GM23338 (cell line): ENCODE measurements around the gene MRPL38. TPM values are rescaled to one million over a fixed set of nuclear protein-coding genes. Genes with fewer than 3 reads are reported as not detected.

Experiments
- ATAC-seq: fragments of 200-7000 bp; cut with Tn5 transposase; 3 replicates; pipeline ENCODE4 v1.9.1; 2020
- DNase-seq: peaks from one replicate; pipeline ENCODE4 v3.0.0-alpha.2; 2015; ENCODE audit warnings: low spot score
- H2AFZ ChIP-seq: fragments of 200-600 bp; sonication (generic); 2 replicates; pipeline ENCODE4 v1.8.0; 2016; ENCODE audit warnings: antibody characterized with exemption, mild to moderate bottlenecking, moderate library complexity
- H3F3A ChIP-seq: fragments of 200-600 bp; sonication (generic); replicated peaks from 2 replicates; pipeline ENCODE4 v1.8.0; 2017; ENCODE audit warnings: antibody characterized with exemption, mixed run types, low read depth
- H3K27ac ChIP-seq: fragments of 200-600 bp; sonication (generic); 2 replicates; pipeline ENCODE4 v1.6.1; 2016; ENCODE audit warnings: low read depth
- H3K27me3 ChIP-seq: fragments of 200-600 bp; sonication (generic); 2 replicates; pipeline ENCODE4 v1.8.0; 2016; ENCODE audit warnings: mild to moderate bottlenecking, mixed run types, moderate library complexity; ENCODE audit not compliant: insufficient read depth
- H3K36me3 ChIP-seq: fragments of 200-600 bp; sonication (generic); 2 replicates; pipeline ENCODE4 v1.8.0; 2016; ENCODE audit warnings: mild to moderate bottlenecking; ENCODE audit not compliant: insufficient read depth
- H3K4me1 ChIP-seq: fragments of 200-600 bp; sonication (generic); 2 replicates; pipeline ENCODE4 v1.8.0; 2016; ENCODE audit warnings: mild to moderate bottlenecking, moderate library complexity; ENCODE audit not compliant: insufficient read depth
- H3K4me2 ChIP-seq: fragments of 200-600 bp; sonication (generic); 2 replicates; pipeline ENCODE4 v1.7.1; 2017; ENCODE audit warnings: mixed run types
- H3K4me3 ChIP-seq: fragments of 200-600 bp; sonication (generic); 2 replicates; pipeline ENCODE4 v1.6.1; 2016; ENCODE audit warnings: mixed run types
- H3K79me2 ChIP-seq: fragments of 200-600 bp; sonication (generic); replicated peaks from 2 replicates; pipeline ENCODE4 v1.8.0; 2017; ENCODE audit warnings: mild to moderate bottlenecking; ENCODE audit not compliant: insufficient read depth
- H3K9me2 ChIP-seq: fragments of 200-600 bp; sonication (generic); 2 replicates; pipeline ENCODE4 v1.8.0; 2017; ENCODE audit not compliant: insufficient read depth
- H4K20me1 ChIP-seq: fragments of 200-600 bp; sonication (generic); replicated peaks from 2 replicates; pipeline ENCODE4 v1.8.0; 2017; ENCODE audit warnings: mild to moderate bottlenecking; ENCODE audit not compliant: insufficient read depth
- H3K27ac Mint-ChIP-seq: 2 replicates; pipeline ENCODE4 v1.8.0; 2020; ENCODE audit warnings: inconsistent platforms, mild to moderate bottlenecking, moderate library complexity, mixed read lengths
- H3K27me3 Mint-ChIP-seq: 3 replicates; pipeline ENCODE4 v1.8.0; 2022; ENCODE audit warnings: low read depth, mild to moderate bottlenecking, moderate library complexity, mixed read lengths, inconsistent platforms; ENCODE audit not compliant: insufficient read depth, poor library complexity
- H3K36me3 Mint-ChIP-seq: 3 replicates; pipeline ENCODE4 v1.8.0; 2021; ENCODE audit warnings: low read depth, mild to moderate bottlenecking, inconsistent platforms, moderate library complexity, mixed read lengths
- H3K4me1 Mint-ChIP-seq: 3 replicates; pipeline ENCODE4 v1.8.0; 2020; ENCODE audit warnings: mild to moderate bottlenecking, inconsistent platforms, mixed read lengths
- H3K4me3 Mint-ChIP-seq: 3 replicates; pipeline ENCODE4 v1.8.0; 2021; ENCODE audit warnings: moderate library complexity, mild to moderate bottlenecking, inconsistent platforms, mixed read lengths
- H3K9me3 Mint-ChIP-seq: 3 replicates; pipeline ENCODE4 v1.8.0; 2020; ENCODE audit warnings: moderate library complexity, mild to moderate bottlenecking, inconsistent platforms, mixed read lengths
- CREB1 ChIP-seq: fragments of 250-450 bp; sonication (Bioruptor Pico); IDR thresholded peaks from 2 replicates; pipeline ENCODE4 v1.5.0; 2020; ENCODE audit warnings: low read depth, mild to moderate bottlenecking, moderate library complexity
- CTCF ChIP-seq, 2 experiments: fragments of 200-600 bp in 1 of 2; sonication (generic) in 1 of 2; conservative IDR thresholded peaks; 2 replicates each; pipeline versions ENCODE4 v1.5.1 to v1.6.1; 2016 to 2017; ENCODE audit warnings: antibody characterized with exemption in 2 of 2, low read depth in 2 of 2, mild to moderate bottlenecking in 2 of 2, moderate library complexity in 1 of 2
- EZH2 ChIP-seq: fragments of 200-600 bp; sonication (generic); IDR thresholded peaks from one replicate; pipeline ENCODE4 v1.8.0; 2017; ENCODE audit warnings: antibody characterized with exemption, mild to moderate bottlenecking, low read depth; ENCODE audit not compliant: unreplicated experiment
- JUNB ChIP-seq: IDR thresholded peaks from one replicate; pipeline ENCODE4 v1.6.1; 2016; ENCODE audit warnings: antibody characterized with exemption; ENCODE audit not compliant: unreplicated experiment
- NANOG ChIP-seq: IDR thresholded peaks from 2 replicates; pipeline ENCODE4 v1.6.1; 2016; ENCODE audit warnings: antibody characterized with exemption, borderline replicate concordance
- POLR2AphosphoS5 ChIP-seq: IDR thresholded peaks from 2 replicates; pipeline ENCODE4 v1.6.1; 2016; ENCODE audit warnings: antibody characterized with exemption, low read depth
- STAT1 ChIP-seq: IDR thresholded peaks from one replicate; pipeline ENCODE4 v1.6.1; 2016; ENCODE audit warnings: antibody characterized with exemption; ENCODE audit not compliant: unreplicated experiment
- ZNF114 ChIP-seq: fragments of 250-450 bp; sonication (Bioruptor Pico); IDR thresholded peaks from 2 replicates; pipeline ENCODE4 v1.5.0; 2020; ENCODE audit warnings: mild to moderate bottlenecking, moderate library complexity
- polyA plus RNA-seq: library from polyadenylated mRNA; unstranded; fragments of >200 nt; fragmentation: Nextera tagmentation; extraction: Ambion mirVana; gene quantifications from 2 replicates; pipeline ENCODE4 v1.2.1, GENCODE V29; 2016
- total RNA-seq: library from RNA; depleted of rRNA; stranded (reverse); fragments of >200 nt; shearing (Covaris generic); gene quantifications from 2 replicates; pipeline ENCODE4 v1.2.3, GENCODE V29; 2014

The MRPL38 gene
- total and polyA plus RNA-seq, 2 experiments from 2014 or later, result 63.6 to 90.0 TPM

GRCh38 chr17:75950421-75950820, 45.7 kb upstream of the MRPL38 start:
- Histone ChIP-seq H3K79me2 (no peaks in the 10 kb centered on the region), H3F3A (0 out of 2 replicates have a peak, but pooled peaks cover 5% of the 10 kb centered on the region), H3K9me2 (no peaks in the 10 kb centered on the region), H3K27me3 (no peaks in the 10 kb centered on the region), H3K4me2 (no peak overlapping the region), H3K4me1 (peaks cover 10% of the 10 kb centered on the region; the same call in 1 of the 2 replicates), H3K4me3 (no peak overlapping the region), H3K36me3 (peaks cover 41% of the 10 kb centered on the region), H2AFZ (no peak overlapping the region), H3K27ac (no peak overlapping the region), H4K20me1 (no peaks in the 10 kb centered on the region)
- Mint-ChIP-seq H3K27ac (no peak overlapping the region), H3K27me3 (no peaks in the 10 kb centered on the region), H3K36me3 (peaks cover 64% of the 10 kb centered on the region), H3K9me3 (no peaks in the 10 kb centered on the region; the same call in 2 of the 3 replicates), H3K4me3 (no peak overlapping the region), H3K4me1 (peaks cover 8% of the 10 kb centered on the region; the same call in 2 of the 3 replicates)
- ATAC-seq (no peak), DNase-seq (no peak)
- TF ChIP-seq JUNB (no peak), CREB1 (CRISPR knock-in tag) (no peak), NANOG (no peak), POLR2AphosphoS5 (no peak), STAT1 (no peak), ZNF114 (CRISPR knock-in tag) (no peak), CTCF (conservative IDR thresholded peaks at IDR 0.05; ENCODE audit: low read depth in 2 of 2) (no peak), EZH2 (no peak)

- Mint-ChIP-seq H3K27ac (no peak overlapping the region), H3K27me3 (peaks cover 3% of the 10 kb centered on the region), H3K36me3 (peaks cover 32% of the 10 kb centered on the region; the same call in 2 of the 3 replicates), H3K4me1 (peaks cover 15% of the 10 kb centered on the region; the same call in 2 of the 3 replicates), H3K9me3 (no peaks in the 10 kb centered on the region), H3K4me3 (no peak overlapping the region)
- peaks cover 7% of the 10 kb centered on the region; the same call in 1 of the 2 replicates for H3K36me3 ChIP-seq
- DNase-seq (no peak), ATAC-seq (no peak)
- H3K27ac ChIP-seq, result no peak overlapping the region
- no peaks in the 10 kb centered on the region for H3K27me3 ChIP-seq
- H3K4me1 ChIP-seq, result peaks cover 17% of the 10 kb centered on the region; the same call in 1 of the 2 replicates
- H4K20me1 ChIP-seq, result no peaks in the 10 kb centered on the region
- H3K4me3 ChIP-seq, result no peak overlapping the region
- H3F3A ChIP-seq, result peaks cover 13% of the 10 kb centered on the region; the same call in 1 of the 2 replicates
- H3K4me2 ChIP-seq, result no peak overlapping the region
- no peaks in the 10 kb centered on the region for H3K9me2 ChIP-seq
- H3K79me2 ChIP-seq, result no peaks in the 10 kb centered on the region
- no peak overlapping the region for H2AFZ ChIP-seq
- TF ChIP-seq POLR2AphosphoS5, result no peak
Measured at GRCh38 chr17:75945211-75945610, 40.5 kb upstream of the MRPL38 start.

- peaks cover 17% of the 10 kb centered on the region for H3F3A ChIP-seq
- no peaks in the 10 kb centered on the region for H3K9me2 ChIP-seq
- H3K4me2 ChIP-seq, result no peak overlapping the region
- ATAC-seq (no peak), DNase-seq (no peak)
- no peaks in the 10 kb centered on the region for H3K27me3 ChIP-seq
- Mint-ChIP-seq H3K27me3 (peaks cover 5% of the 10 kb centered on the region), H3K27ac (no peak overlapping the region), H3K9me3 (no peaks in the 10 kb centered on the region), H3K36me3 (peaks cover 16% of the 10 kb centered on the region; the same call in 2 of the 3 replicates), H3K4me1 (peaks cover 15% of the 10 kb centered on the region; the same call in 2 of the 3 replicates), H3K4me3 (no peak overlapping the region)
- H3K79me2 ChIP-seq, result no peaks in the 10 kb centered on the region
- H3K36me3 ChIP-seq, result no peaks in the 10 kb centered on the region
- 0 out of 2 replicates have a peak overlapping the region, but pooled peaks have one; percentile 37 for H3K27ac ChIP-seq
- H4K20me1 ChIP-seq, result no peaks in the 10 kb centered on the region
- peaks cover 17% of the 10 kb centered on the region; the same call in 1 of the 2 replicates for H3K4me1 ChIP-seq
- H2AFZ ChIP-seq, result no peak overlapping the region
- H3K4me3 ChIP-seq, result no peak overlapping the region
- no peak for TF ChIP-seq CTCF (conservative IDR thresholded peaks at IDR 0.05; ENCODE audit: low read depth in 2 of 2)
- no peak for TF ChIP-seq NANOG
Measured at GRCh38 chr17:75943491-75943890, 38.8 kb upstream of the MRPL38 start.
